Heart right ventricle (tissue), 16 donors: ENCODE results near the gene PRR14L. TPM values are rescaled to one million over a fixed set of nuclear protein-coding genes. Genes with fewer than 3 reads are reported as not detected.

Source experiments
- ATAC-seq, 8 donors: fragments of 200-7000 bp; cut with Tn5 transposase; one replicate each; pipeline ENCODE4 v1.9.1; 2020; ENCODE audit warnings: mild to moderate bottlenecking in 8 of 8, moderate library complexity in 8 of 8, moderate number of reproducible peaks in 1 of 8
- DNase-seq, 2 donors: peaks; one replicate each; pipeline ENCODE4 v3.0.0-alpha.2; 2020
- H3K27ac ChIP-seq, 10 donors: fragments of 200-600 bp; sonication (generic) in 2 of 10; one replicate each; pipeline versions ENCODE4 v1.5.0 to v1.8.0; 2020 to 2022; ENCODE audit warnings: mild to moderate bottlenecking in 3 of 10
- H3K27me3 ChIP-seq, 7 donors: fragments of 200-600 bp; one replicate each; pipeline ENCODE4 v1.8.0; 2021 to 2022; ENCODE audit warnings: mild to moderate bottlenecking in 2 of 7
- H3K36me3 ChIP-seq, 9 donors: fragments of 200-600 bp; sonication (generic) in 1 of 9; one replicate each; pipeline versions ENCODE4 v1.5.0 to v1.8.0; 2020 to 2022; ENCODE audit warnings: mild to moderate bottlenecking in 2 of 9
- H3K4me1 ChIP-seq, 9 donors: fragments of 200-600 bp; sonication (generic) in 1 of 9; one replicate each; pipeline versions ENCODE4 v1.5.0 to v1.8.0; 2020 to 2022; ENCODE audit warnings: mild to moderate bottlenecking in 4 of 9
- H3K4me3 ChIP-seq, 10 donors: fragments of 200-600 bp; sonication (generic) in 2 of 10; one replicate each; pipeline versions ENCODE4 v1.5.0 to v1.8.0; 2020 to 2022; ENCODE audit warnings: mild to moderate bottlenecking in 7 of 10, moderate library complexity in 2 of 10
- H3K9me3 ChIP-seq, 11 donors: fragments of 200-600 bp in 10 of 11; sonication (generic) in 2 of 11; one replicate each; pipeline versions ENCODE4 v1.5.0 to v1.8.0; 2013 to 2022; ENCODE audit warnings: mild to moderate bottlenecking in 2 of 11, control low read depth in 1 of 11, moderate library complexity in 1 of 11
- WGBS, 2 donors: extraction: QIAGEN DNeasy Blood & Tissue Kit; methylation state at CpG; one replicate each; pipeline ENCODE4 v1.1.7; 2013; ENCODE audit warnings: inconsistent platforms in 1 of 2; 5-methylcytosine and 5-hydroxymethylcytosine counted together
- intact Hi-C, 10 donors: fragments of 100-400 bp; cut with DNase I; formaldehyde crosslinking; loops; one replicate each; pipeline versions ENCODE4 v1.11.1 to v1.14.2; 2022
- polyA plus RNA-seq, 2 donors: library from polyadenylated mRNA; stranded (reverse); fragments of 200-250 nt; gene quantifications; one replicate each; pipeline ENCODE4 v1.2.3, GENCODE V29; 2013
- total RNA-seq, 10 donors: library from RNA; stranded (reverse); fragmentation: NEBNext Ultra II Directional in 3 of 10; extraction: Animal tissue kit (Norgen Biotek cat#: 25700) in 3 of 10; gene quantifications; one replicate each; pipeline versions ENCODE4 v1.2.1 to v1.2.4, GENCODE V29; 2021 to 2023
- TF ChIP-seq, protein P1 (sequence below), 9 donors: fragments of 200-600 bp; sonication (generic) in 2 of 9; IDR thresholded peaks; one replicate each; pipeline versions ENCODE4 v1.5.0 to v1.8.0; 2021 to 2022; ENCODE audit warnings: antibody characterized with exemption in 9 of 9, mild to moderate bottlenecking in 5 of 9, moderate library complexity in 1 of 9
- donor health status: Arrhythmogenic right ventricular cardiomyopathy.
- donor health status: ischemic (EF 13 %, LVEDD 7.1; RV severe dilation, severe dysfunction).
- donor health status: healthy with polysubstance abuse.
- donor health status: DM: no; HTN: yes; CAD: no.
- donor health status: DM: no; HTN: no; CAD: no.
- donor health status: ischemic (EF 25% LVEDD 6.9; RV normal size, moderate dysfunction).
- donor health status: ischemic (EF 25% LVEDD 5.7; RV mildly dilated, moderate dysfunction).
- donor health status: healthy.
- donor health status: DM: yes; HTN: yes; CAD: no.
- donor health status: Ischemic cardiomyopathy.
- donor health status: ischemic (EF 35%, LVEDD 5.7; RV mildly dilated, moderate dysfunction).
- donor health status: nonischemic (EF 11% LVEDD 7.7; RV severe dilation, severe dysfunction).
- donor health status: DM: yes; HTN: yes; CAD: no.
- donor health status: PGD.
- donor health status: ischemic (EF 29% LVEDD 5.4; RV normal size, mild dysfunction).
- donor health status: nonischemic (EF 23%, LVEDD 6.1; RV moderate dilation, normal function).

Gene PRR14L
- total and polyA plus RNA-seq, 12 donors = 4.0 to 19.6 (median 17.0) TPM

DNA sequence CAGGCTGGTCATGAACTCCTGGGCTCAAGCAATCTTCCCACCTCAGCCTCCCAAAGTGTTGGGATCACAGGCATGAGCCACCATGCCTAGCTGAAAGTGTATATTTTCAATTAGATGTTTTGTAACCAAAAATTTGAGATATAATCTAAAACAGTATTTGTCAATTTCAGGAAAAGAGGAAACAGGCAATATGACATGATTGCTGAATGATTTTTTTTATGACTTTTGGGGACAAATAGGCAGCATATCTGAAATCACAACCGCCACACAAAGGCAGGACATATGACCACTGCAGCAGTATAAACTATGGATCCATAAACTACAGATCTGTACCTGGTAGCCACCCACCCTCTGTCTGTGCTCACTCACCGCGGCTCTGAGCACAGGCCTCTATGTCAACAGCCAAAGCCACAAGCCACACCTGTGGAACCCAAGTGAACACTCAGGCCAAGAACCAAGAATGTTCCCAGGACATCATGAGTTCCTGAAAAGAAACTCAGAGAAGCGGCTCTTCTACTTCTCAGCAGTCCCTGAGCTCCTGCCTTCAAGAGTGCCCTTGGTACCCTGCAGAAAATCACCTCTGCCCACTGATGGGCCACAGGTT, 110.4 kb downstream of the PRR14L start:
- ATAC-seq (no peak), DNase-seq (no peak)
- Histone ChIP-seq H3K27me3 (no peaks in the 10 kb centered on the region), H3K27ac (peak overlapping the region in 3 of 10 donors; percentile 21 to 97 (median 60)), H3K4me3 (peak overlapping the region in 1 of 10 donors; percentile 62), H3K4me1 (peaks cover 6 to 67% (median 15%) of the 10 kb centered on the region in 9 donors), H3K36me3 (peaks cover 0 to 14% (median 0%) of the 10 kb centered on the region in 9 donors), H3K9me3 (no peaks in the 10 kb centered on the region)
- WGBS, 2 donors = 94 to 97% methylated on average over 4 of the region's 4 CpGs
- TF ChIP-seq, protein P1, sequence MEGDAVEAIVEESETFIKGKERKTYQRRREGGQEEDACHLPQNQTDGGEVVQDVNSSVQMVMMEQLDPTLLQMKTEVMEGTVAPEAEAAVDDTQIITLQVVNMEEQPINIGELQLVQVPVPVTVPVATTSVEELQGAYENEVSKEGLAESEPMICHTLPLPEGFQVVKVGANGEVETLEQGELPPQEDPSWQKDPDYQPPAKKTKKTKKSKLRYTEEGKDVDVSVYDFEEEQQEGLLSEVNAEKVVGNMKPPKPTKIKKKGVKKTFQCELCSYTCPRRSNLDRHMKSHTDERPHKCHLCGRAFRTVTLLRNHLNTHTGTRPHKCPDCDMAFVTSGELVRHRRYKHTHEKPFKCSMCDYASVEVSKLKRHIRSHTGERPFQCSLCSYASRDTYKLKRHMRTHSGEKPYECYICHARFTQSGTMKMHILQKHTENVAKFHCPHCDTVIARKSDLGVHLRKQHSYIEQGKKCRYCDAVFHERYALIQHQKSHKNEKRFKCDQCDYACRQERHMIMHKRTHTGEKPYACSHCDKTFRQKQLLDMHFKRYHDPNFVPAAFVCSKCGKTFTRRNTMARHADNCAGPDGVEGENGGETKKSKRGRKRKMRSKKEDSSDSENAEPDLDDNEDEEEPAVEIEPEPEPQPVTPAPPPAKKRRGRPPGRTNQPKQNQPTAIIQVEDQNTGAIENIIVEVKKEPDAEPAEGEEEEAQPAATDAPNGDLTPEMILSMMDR (IDR thresholded peaks at IDR 0.05) = no peak
- intact Hi-C loops = loop anchor here in 2 of 10 donors (2.0 to 10.0 kb wide), 2 partner anchors 73 to 295 kb away; partner anchors contain the start of gene PATZ1 (in 1 of the 2)

- 56 to 58% methylated on average over 15 of the region's 15 CpGs for WGBS, 2 donors
- ATAC-seq = peak; percentile 56 to 81 (median 69)
- H3K9me3 ChIP-seq = no peaks in the 10 kb centered on the region
- H3K4me1 ChIP-seq = peaks cover 6 to 68% (median 22%) of the 10 kb centered on the region in 9 donors
- peak overlapping the region in 9 of 10 donors; percentile 8 to 62 (median 28) for H3K4me3 ChIP-seq
- TF ChIP-seq, protein P1 (IDR thresholded peaks at IDR 0.05) = no peak
- peak in 1 of 2 donors; percentile 56 for DNase-seq
- peaks cover 0 to 7% (median 0%) of the 10 kb centered on the region in 9 donors for H3K36me3 ChIP-seq
- peak overlapping the region in 9 of 10 donors; percentile 62 to 97 (median 74) for H3K27ac ChIP-seq
- H3K27me3 ChIP-seq = no peaks in the 10 kb centered on the region
- intact Hi-C loops = loop anchor here in 2 of 10 donors (2.0 to 10.0 kb wide), 2 partner anchors 71 to 293 kb away; partner anchors contain the start of gene PATZ1 (in 1 of the 2)
Observed at GRCh38 chr22:31637891-31638618, 111.9 kb downstream of the PRR14L start.

DNA sequence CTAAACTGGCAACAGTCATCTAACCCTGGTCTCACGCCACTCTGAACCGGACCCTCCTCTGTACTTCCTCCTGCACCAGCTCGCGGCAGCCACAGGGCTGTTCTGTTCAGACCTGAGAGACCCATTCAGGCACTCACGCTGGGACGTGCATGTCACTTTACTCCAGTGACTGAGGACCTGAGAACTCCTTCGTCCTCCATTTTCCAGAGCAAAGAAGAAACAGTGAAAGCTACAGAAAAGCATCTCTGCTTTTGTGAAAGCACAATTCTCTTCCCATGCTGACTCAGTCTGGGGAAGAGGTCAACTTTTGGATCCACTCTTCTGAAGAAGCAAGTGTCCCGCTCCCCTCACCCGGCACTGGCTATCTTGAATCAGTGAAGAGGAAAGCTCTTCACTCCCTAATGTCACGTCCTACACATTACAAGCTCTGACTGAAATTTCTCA, 112.5 kb downstream of the PRR14L start:
- WGBS, 2 donors = 64% methylated on average over 10 of the region's 10 CpGs
- no peaks in the 10 kb centered on the region for H3K9me3 ChIP-seq
- H3K4me3 ChIP-seq = peak overlapping the region in 9 of 10 donors; percentile 8 to 62 (median 28)
- H3K4me1 ChIP-seq = peaks cover 6 to 63% (median 22%) of the 10 kb centered on the region in 9 donors
- TF ChIP-seq, protein P1 (IDR thresholded peaks at IDR 0.05) = no peak
- no peak for DNase-seq
- intact Hi-C loops = loop anchor here in 1 of 10 donors (10.0 kb wide), 1 partner anchor 293 kb away; the partner anchor contains the start of gene PATZ1
- peak overlapping the region in 9 of 10 donors; percentile 62 to 97 (median 74) for H3K27ac ChIP-seq
- no peaks in the 10 kb centered on the region for H3K27me3 ChIP-seq
- ATAC-seq = peak in 6 of 8 donors; percentile 3 to 57 (median 37)
- H3K36me3 ChIP-seq = peaks cover 0 to 3% (median 0%) of the 10 kb centered on the region in 9 donors

DNA sequence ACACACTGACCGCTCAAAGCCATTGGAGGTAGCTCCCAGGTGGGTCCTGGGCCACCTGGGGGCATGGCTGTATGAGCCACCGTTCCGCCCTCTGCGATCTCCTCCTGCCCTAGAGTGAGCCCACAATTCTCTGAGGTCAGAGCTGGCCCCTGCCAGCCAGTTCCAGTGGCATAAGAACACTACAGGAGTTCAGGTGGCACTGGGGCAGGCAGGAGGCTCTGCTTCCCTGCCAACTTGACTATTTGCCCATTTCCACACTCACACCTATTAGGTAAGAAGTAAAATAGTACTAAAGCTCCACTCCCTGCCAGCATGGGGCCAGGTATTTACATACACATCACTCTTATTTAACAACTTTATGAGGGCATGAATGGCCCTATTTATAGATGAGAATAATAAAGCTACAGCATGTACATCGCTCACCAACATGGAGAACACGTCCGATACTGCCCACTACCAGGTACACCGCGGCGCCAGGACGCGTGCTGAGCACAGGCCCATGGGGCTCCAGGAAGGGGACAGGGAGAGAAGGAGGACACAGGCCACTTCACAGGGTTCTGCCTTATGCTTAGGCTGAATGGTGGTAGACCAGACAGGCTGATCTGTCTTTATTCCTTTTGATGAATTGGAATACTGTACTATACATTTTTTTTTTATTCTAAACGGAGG, 114.2 kb downstream of the PRR14L start:
- H3K36me3 ChIP-seq = peaks cover 0 to 3% (median 0%) of the 10 kb centered on the region in 9 donors
- peaks cover 8 to 71% (median 26%) of the 10 kb centered on the region in 9 donors for H3K4me1 ChIP-seq
- WGBS, 2 donors = 97% methylated on average over 13 of the region's 13 CpGs
- no peaks in the 10 kb centered on the region for H3K27me3 ChIP-seq
- H3K9me3 ChIP-seq = no peaks in the 10 kb centered on the region
- ATAC-seq (no peak), DNase-seq (no peak)
- no peak overlapping the region for H3K27ac ChIP-seq
- TF ChIP-seq, protein P1 (IDR thresholded peaks at IDR 0.05) = no peak
- intact Hi-C loops = loop anchor here in 3 of 10 donors (2.0 to 10.0 kb wide), 3 partner anchors 75 to 291 kb away; partner anchors contain the start of gene PATZ1 (in 1 of the 3)
- H3K4me3 ChIP-seq = no peak overlapping the region
